ENCODE results near the gene TSPEAR.
A peak's percentile ranks its signal among the peaks of the same experiment; 100 is the strongest.
"Not testable (repeated sequence)": the region's sequence is repeated elsewhere in the genome, so short reads cannot be mapped to it uniquely, and the experiment has no call there.

The TSPEAR gene

DNA sequence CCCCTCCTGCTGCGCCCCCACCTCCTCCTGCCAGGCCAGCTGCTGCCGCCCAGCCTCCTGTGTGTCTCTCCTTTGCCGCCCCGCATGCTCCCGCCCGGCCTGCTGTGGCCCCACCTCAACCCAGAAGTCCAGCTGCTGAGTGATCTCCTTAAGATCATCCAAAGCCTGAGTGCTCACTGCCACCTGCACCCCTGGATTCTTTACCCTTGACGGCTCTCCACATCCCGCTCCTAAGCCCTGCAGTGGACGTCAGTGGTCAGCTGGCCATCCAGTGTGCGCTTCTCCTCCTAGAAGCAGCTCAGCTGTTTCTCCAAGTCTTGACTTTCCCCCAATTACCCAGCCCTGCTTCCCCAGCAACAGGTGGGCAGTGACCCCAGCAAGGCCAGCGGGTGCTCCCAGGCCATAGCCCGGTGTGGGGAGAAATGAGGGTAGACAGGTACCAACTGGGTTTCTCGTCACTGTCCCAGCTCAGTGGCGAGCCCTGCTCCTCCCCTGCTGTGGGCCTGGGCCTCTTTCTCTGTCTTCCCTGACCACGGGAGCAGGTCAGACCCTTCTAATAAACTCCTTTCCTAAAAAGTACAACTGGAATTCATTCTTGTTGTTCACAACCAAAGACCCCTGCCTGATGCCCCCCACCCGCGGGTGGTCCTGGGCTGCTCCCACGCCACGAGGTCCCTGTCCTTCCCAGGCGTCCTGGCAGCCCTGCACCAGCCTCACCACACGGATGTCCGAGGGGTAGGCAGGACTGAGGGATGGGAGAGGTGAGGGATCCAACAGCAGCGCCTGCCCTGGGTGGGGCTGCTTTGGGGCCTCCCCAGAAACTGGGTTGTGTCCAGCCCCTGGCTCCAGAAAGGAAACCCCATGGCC is 109.5 kb downstream of the TSPEAR start:
- DNase-seq: no peak

DNA sequence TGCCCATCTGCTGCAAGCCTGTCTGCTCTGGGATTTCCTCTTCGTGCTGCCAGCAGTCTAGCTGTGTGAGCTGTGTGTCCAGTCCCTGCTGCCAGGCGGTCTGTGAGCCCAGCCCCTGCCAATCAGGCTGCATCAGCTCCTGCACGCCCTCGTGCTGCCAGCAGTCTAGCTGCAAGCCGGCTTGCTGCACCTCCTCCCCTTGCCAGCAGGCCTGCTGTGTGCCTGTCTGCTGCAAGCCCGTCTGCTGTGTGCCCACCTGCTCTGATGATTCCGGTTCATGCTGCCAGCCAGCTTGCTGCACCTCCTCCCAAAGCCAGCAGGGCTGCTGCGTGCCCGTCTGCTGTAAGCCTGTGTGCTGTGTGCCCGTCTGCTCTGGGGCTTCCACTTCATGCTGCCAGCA is 110.3 kb downstream of the TSPEAR start:
- not testable (repeated sequence) for DNase-seq

DNA sequence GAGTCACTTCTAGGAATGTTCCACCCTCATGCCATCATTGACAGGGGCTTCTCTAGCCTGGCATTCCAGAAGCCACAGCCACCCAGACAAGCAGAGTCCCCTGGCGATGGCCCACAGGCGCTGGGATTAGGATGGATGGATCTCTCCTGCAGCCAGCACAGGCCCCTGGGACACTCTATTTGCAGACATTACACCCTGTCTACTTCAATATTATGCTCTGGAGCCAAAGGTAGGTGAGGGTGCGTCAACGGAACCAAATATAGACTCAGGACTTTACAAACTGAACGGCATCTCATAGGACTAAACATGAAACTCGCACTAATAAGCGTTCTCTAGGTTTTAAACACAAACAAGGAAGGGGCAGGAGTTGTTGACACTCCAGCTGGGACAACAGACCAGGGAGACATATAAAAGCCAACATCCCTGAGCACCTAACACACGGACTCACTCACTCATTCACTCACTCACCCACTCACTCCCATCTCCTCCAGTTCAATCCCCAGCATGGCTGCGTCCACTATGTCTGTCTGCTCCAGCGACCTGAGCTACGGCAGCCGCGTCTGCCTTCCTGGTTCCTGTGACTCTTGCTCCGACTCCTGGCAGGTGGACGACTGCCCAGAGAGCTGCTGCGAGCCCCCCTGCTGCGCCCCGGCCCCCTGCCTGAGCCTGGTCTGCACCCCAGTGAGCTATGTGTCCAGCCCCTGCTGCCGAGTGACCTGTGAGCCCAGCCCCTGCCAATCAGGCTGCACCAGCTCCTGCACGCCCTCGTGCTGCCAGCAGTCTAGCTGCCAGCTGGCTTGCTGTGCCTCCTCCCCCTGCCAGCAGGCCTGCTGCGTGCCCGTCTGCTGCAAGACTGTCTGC is 111.0 kb downstream of the TSPEAR start, which contains the start of gene KRTAP10-7:
TSS of gene KRTAP10-7 (plus strand) at position 480 of the 861 bp plus-strand sequence. CDS start at position 505, 25 bp downstream.
- DNase-seq: not testable (repeated sequence)

DNA sequence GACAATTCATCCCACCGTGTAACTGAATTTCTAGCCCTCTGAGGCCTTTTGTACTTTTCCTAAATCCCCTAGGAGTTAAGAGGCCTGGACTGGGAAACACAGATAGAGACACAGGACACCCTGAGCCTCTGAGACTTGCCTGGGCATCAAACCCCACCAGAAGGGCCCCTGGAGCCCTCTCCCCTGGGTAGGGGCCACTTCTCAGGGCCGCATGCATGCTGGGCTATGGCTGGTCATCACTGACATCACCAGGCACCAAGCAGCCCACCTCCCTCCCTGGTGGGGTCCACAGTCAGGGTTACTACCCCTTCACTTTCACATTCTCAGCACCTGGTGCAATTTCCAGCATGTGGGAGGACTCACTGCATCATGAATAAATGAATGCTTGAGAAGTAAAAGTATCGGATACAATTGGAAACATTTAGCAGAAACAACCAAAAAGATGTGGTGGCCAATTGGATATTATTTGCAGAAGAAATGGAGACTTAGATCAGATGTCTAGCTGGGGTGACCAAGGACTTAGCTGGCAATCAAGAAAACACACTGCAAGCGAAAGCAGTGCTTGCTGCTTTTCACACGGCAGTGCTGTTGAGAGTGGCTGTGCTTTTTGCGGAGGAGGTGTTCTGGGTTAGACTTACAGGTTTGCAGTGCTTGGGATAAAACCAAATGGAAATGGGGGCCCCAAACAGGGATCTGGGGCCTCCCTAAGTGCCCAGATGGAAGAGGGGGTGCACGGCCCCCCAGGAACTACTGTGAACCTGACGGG is 111.9 kb downstream of the TSPEAR start:
- DNase-seq: no peak

DNA sequence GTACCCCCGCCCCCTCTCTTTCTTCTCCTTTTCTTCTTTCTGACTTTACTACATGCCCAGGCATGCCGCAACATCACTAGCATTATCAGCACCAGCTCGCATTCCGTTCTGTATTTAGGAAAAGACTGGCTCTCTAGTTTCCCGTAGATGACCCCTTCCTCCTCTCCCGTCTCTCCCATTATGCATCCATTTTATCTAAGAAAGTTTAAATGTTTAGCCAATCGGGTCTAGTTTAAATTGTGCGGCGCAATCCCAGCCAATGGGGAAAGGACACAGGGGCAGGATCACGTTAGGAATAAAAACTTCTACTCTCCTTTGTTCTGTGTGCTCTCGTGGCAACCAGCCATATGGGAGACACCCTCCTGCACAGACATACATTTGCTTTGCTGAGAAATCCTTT is 113.3 kb downstream of the TSPEAR start:
- no peak for DNase-seq

DNA sequence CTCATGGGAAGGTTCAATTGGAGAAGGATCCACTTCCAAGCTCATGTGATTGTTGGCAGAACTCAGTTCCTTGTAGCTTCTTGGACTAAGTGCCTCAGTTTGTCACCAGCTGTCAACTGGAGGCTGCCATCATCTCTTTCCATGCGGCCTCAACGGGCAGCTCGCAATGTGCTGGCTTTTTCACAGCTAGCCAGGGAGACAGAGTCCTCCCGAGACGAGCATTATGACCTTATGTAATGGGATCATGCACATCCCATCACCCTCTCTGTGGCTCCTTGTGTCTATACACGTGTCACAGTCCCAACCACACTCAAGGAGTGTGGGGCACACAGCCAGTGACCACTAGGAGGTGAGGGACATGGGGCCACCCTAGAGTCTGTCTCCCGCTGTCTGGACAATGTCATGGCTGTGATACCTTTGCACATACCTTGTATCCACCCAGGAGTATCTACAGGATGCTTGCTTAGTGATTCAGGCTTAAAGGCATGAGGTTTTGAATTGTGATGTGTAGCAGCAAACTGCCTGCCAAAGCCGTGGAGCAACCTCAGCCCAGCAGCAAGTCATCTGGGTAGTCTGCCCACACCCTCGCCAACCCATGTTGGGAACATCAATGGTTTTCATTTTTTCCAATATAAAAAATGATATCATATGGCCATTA is 115.2 kb downstream of the TSPEAR start:
- no peak for DNase-seq

DNA sequence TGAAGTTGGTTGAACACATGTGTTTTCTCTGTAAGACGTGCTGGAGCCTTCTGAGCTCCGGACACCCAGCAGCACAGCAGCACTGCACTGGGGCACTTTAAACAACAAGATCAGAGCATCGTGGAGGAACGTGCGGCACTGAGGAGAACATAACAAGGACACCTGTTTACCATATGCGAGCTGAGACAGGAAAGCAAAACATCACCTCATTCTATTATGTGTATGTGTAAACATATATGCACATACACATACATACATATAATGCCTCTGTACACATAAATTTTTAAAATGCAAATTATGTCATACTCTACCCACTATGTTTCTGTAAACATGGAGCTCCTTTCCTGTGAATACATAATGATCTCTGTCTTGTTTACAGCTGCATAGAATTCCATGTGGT is 115.8 kb downstream of the TSPEAR start:
- no peak for DNase-seq

DNA sequence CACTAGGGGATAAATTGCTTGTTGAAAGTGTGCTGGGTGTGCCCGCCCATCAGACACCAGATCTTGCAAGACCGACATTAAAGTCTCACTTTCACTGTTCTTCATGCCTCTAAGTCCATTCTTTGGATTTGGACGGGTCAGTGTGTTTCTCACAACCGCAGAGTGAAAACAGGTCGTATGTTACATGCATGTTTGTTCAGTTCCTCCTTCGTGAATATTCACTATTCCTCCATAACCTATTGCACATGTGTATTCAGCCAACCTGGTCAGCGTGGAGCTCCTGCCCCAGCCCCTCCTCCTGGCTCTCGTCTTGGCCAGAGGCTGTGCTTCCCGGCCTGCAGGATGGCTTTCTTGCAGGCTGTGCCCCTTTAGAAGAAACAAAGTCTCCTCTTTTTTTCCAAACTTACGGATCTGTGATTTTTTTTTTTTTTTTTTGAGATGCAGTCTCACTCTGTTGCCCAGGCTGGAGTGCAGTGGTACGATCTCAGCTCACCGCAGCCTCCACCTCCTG is 116.9 kb downstream of the TSPEAR start:
- DNase-seq: no peak

DNA sequence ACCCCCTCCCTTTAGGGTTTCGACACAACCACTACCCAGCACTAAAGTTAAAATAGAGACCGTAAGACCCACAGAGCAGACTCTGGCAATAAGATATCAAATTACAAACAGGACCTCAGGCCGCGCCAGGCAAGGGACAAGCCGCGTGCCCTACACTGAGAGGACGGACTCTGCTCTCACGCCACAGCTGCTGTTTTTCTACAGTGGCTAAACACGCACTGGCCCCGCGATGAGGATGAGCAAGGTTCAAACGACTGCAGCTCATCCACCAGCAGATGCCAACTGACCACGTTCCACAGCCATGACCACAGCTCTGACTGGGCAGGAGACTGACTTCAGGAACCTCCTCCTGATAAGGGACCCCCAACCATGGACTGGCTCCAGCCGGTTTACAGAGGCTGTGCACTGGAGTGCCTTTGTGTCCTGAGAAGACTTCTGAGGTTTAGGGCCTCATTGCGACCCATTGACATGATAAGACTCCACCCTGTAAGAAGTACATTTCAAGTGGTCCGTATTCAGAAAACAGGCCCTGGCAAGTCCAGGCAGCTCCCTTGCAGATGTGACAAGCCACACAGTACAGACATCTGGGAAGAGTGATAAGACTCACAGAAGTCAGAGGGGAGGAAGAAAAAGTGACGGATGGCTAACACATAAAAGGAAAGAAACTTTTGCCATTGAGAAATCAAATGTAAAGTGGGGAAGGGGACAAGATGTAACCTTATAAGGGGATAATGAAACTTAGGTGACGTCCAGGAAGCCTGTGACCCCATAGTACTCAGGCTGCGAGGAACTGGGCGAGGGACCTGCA is 117.6 kb downstream of the TSPEAR start:
- no peak for DNase-seq

DNA sequence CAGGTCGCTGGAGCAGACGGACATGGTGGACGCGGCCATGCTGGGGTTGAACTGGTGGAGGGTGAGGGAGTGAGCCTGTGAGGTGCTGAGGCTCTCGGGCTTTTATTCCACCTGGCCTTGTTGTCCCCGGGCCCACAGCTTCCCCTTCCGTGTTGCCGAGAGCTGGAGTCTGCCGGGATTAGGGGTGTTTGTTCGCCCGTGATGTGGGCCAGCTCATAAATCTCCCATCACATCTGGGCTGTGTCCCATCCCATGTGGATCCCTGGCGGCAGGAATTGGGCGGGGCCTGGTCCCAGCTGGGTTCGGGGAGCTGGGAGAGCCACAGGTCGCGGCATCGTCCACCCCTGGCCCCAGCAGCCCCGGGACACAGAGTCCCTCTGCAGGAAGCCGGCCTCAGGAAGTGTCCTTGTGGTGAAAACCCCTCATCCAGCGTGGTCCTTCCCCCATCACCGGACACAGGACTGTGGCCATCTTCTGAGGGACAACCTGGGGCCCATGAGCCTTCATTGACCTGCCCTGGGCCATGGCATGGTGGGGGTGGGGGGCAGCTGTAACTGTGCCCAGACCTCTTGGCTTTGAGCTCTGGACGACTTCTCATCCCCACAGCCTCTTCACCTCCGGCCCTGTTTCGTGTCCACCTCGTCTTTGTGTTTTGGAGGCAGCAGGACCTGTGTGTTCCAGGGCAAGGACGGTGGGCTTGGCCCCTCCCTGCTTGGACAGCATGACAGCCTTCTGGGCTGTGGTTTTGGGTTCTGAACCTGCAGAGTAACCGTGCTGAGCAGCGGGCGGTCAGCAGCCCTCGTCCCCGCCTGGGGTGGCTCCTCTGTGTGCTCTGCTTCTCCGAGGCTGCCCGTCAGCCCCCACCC is 118.7 kb downstream of the TSPEAR start, which contains the start of gene KRTAP10-6:
TSS of gene KRTAP10-6 (minus strand) at position 60 of the 866 bp plus-strand sequence. CDS start at position 39, 21 bp downstream.
- no peak for DNase-seq

DNA sequence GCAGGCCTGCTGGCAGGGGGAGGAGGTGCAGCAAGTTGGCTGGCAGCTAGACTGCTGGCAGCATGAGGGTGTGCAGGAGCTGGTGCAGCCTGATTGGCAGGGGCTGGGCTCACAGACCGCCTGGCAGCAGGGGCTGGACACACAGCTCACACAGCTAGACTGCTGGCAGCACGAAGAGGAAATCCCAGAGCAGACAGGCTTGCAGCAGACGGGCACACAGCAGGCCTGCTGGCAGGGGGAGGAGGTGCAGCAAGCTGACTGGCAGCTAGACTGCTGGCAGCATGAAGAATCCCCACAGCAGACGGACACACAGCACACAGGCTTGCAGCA is 119.6 kb downstream of the TSPEAR start:
- DNase-seq: not testable (repeated sequence)

DNA sequence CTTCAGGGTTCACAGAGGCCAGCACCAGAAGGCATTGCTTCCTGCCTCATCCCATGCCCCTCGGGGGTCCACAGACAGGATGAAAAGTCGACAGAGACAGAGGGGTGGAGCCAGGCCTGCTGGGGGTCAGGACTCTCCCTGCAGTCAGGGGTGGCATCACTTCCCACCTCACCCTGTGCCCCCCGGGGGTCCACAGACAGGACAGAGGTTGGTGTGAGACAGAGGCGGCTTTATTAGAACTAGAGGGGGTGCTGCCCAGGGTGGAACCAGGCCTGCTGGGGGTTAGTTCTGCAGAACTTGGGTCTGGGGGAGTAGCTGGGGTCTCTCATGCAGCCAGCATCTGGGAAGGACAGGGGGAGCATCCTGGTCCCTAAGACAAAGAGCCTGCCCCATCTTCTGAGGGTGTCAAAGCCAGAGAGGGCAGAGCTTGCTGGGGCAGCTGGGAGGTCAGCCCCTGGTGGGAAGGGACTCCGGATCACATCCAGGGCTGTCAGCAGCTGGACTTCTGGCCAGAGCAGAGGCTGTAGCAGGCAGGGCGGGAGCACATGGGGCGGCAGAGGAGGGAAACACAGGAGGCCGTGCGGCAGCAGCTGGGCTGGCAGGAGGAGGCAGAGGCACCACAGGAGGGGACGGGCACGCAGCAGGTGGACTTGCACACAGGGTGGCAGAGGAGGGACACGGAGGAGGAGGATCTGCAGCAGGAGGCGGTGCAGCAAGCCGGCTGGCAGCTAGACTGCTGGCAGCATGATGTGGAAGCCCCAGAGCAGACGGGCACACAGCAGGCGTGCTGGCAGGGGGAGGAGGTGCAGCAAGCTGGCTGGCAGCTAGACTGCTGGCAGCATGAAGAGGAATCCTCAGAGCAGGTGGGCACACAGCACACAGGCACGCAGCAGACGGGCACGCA is 120.2 kb downstream of the TSPEAR start:
- DNase-seq: not testable (repeated sequence)

DNA sequence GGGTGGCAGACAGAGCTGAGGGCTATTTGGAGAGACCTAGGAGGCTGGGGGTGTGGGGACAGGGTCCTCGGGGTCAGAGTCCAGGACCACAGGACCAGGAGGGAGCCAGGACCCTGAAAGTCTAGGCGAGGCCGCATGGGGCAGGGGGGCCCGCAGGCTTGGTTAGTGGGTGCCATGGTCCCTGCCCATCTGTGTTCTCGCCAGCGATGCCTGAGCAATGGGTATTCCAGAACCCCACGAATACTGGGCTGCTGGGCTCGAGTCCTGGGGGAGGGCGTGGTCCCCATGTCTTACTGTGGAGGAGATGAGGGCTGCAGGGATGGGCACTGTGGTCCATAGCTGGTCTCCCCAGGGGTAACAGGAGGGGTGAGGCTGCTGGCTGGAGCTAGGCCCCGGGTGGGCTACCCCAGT is 121.1 kb downstream of the TSPEAR start:
- DNase-seq: no peak

DNA sequence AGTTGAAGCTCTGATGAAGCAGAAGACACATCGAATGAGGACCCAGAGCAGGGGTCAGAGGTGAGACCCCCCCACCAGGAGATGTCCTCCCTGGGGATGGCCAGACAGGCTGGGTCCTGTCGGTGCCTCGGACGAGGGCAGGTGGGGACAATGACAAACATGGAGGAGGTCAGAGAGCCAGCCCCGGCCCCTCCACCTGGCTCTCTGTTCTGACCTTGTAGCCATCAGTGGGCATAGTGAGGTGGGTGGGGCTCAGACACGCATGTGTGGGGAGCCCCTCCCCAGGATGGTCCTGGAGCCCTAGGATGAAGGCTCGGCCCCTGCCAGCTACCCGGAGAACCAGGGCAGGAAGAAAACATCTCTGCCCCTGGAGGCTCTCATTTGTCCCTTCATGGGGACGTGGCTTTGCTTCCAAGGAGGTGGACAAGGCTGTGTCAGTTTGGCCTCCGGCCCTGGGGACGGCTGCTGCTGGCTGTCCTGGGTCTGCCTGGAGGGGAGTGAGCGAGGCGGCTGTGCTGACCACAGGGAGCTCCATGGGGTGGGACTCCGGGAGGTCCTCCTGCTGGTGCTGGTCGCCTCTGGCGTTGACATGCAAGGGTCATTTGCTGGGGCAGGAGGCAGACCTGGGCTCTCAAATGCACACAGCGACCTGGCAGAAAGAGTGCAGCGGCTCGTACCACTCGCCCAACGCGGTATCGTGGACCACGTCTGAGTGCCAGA is 121.6 kb downstream of the TSPEAR start:
- DNase-seq: no peak

DNA sequence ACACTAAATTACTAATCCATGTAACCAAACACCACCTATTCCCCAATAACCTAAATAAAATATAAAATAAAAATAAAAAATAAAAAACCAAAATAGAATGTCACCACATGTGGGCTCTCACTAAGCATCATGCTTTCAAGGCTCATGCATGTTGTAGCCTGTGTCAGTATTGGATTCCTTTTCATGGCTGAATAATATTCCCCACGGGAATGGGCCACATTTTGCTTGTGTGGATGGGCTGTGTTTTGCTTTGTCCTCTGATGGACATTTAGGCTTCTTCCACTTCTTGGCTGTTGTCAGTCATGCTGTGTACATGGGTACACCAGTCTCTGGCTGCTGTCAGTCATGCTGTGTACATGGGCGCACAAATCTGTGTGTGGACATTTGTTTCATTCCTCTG is 122.3 kb downstream of the TSPEAR start:
- DNase-seq: no peak

DNA sequence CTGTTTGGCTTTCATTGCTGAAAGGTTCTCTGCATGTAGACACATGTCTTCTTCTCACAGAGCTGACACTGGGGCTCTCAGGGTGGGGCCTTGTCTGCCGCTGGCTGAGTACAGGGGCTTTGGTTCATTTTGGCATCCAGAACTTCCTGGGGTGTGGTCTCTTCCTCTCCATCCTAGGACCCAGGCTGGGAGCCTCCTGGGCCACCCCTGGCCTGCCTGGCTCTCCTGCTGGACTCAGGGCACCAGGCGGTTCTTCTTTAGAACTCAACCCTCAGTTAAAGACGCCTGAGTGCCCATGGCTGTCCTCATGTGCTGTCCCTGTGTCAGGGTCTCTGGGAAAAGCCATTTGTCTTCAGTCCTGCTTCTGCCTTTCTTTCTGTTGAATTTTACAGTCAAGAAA is 125.5 kb downstream of the TSPEAR start:
- no peak for DNase-seq

DNA sequence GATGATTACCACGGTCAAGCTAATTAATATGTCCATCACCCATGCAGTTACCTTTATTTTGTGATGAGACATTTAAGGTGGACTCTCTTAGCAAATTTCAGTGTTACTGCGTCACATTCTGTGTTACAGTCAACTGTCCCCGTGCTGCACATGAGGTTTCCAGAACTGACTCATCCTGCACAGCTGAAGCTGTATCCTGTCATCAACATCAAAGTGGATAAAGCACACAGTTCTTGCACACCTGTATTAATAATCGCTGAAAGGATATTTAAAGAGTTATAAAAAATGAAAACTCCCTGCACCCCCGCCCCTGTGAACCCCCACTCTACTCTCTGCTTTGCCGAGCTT is 127.6 kb downstream of the TSPEAR start:
- DNase-seq: peak; percentile 23

DNA sequence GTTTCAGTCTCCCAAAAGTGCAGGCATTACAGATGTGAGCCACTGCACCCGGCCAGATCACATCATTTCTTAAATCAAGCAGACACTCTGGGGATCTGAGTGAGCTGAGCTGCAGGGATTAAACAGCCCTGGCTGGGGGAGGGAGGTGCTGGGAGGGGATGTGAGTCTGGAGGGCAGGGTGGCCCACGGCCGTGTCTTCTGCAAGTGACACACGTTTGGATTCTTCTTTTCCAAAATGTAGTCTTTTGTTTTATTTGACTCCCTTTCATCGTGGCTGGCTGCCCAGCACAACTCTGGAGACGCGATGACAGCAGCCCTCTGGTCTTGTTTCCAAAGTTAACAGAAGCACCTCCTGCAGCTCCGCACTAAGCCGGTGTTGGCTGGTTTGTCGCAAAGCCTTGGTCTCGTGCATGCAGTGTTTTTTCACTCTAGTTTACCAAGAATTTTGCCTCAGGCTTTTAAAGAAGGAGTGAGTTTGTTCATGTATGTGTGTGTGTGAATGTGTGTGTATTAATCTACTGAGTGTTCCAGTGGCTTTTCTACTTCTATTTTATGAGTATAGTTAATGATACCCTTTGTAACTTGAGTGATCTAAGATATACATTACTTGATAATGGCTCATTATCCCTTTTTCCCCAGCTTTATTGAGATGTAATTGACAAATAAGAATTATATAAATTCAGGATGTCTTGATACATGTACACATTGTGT is 128.1 kb downstream of the TSPEAR start:
- no peak for DNase-seq
